ENCODE results near the gene PDCD10. TPM values are rescaled to one million over a fixed set of nuclear protein-coding genes. Genes with fewer than 3 reads are reported as not detected.

Gene PDCD10
- total RNA-seq, 2 experiments from 2014 or later, result 68.3 to 71.9 TPM

DNA sequence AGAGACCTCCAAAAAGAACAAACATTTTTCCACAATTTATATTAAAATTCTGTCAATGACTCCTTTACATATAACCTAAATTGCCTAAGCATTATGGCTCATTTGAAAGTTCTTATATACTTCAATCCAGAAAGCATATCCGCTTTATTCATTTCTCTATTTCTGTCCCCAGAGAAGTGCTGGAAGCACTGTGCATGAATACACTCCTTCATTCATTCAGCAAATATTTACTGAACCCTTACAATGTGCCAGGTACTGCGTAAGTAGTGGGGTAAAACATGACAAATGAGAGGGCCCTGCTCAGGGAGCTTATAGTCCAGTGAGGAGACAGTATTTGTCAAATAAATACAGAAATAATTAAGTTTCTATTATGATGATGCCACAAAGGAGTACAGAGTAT lies 3.3 kb downstream of the PDCD10 start:
- Mint-ChIP-seq H3K27ac (no peak overlapping the region), H3K36me3 (ENCODE audit: low read depth) (peaks cover 16% of the 10 kb centered on the region), H3K4me1 (peaks cover 40% of the 10 kb centered on the region), H3K27me3 (no peaks in the 10 kb centered on the region), H3K9me3 (no peaks in the 10 kb centered on the region), H3K4me3 (no peak overlapping the region)
- no peak for DNase-seq
- CTCF ChIA-PET, result no interaction called here
- POLR2A ChIA-PET, result no interaction called here

DNA sequence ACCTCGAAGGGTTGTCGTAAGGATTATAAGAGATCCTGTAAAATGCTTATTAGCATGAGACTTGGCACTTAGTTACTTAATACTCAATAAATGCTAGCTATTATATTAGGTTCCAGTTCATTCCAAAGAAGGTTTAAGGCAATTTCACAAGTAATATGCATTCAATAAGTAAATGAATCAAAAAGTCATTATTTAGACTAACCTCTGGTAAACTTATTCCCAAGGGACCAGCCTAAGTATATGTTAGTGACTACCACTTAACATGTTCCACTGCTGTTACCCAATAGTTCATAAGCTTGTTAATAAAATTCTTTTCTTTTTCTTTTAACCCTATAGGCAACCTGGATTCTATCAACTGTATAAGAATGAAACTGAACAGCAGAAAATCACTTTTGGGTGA lies 5.1 kb downstream of the PDCD10 start:
- Mint-ChIP-seq H3K36me3 (ENCODE audit: low read depth) (peaks cover 21% of the 10 kb centered on the region), H3K4me1 (peaks cover 42% of the 10 kb centered on the region), H3K27me3 (no peaks in the 10 kb centered on the region), H3K4me3 (no peak overlapping the region), H3K9me3 (no peaks in the 10 kb centered on the region), H3K27ac (no peak overlapping the region)
- ChIA-PET CTCF (interaction anchor here (0.7 kb wide), 1 partner anchor 11 kb away, joined by 3 read pairs; no protein-coding TSS in a partner anchor), POLR2A (no interaction called here)
- no peak for DNase-seq

DNA sequence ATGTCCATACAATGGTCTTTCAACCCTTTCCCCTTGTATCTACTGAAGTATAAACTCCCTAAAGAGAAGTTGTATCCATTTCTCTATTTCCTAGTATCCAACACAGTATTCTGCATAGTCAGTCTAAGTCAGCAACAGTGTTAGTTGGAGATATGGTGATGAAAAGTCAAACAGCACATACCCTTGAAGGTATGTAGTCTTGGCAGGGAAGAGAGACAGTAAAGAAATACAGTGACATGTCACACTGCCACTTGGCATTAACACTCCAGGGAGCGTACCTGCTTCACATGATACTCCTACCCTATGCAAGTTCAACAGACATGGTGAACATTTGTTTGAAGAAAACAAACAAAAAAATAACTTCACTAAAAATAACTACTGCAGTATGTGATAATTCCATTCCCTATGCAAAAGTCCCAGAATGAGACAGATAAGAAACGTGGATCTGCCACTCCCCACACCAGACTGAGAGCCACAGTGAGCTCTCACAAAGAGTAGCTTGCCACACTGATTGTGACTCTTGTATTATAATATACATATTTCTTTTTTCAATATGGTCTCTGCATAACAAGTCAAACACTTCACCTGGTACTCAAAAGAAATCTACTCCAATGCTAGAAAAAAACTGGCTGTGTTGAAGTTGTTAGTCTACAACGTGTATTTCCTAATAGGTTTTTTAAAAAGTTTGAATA lies 5.9 kb downstream of the PDCD10 start:
- CTCF ChIA-PET, result no interaction called here
- H3K9me3 Mint-ChIP-seq, result no peaks in the 10 kb centered on the region
- no peak for DNase-seq

DNA sequence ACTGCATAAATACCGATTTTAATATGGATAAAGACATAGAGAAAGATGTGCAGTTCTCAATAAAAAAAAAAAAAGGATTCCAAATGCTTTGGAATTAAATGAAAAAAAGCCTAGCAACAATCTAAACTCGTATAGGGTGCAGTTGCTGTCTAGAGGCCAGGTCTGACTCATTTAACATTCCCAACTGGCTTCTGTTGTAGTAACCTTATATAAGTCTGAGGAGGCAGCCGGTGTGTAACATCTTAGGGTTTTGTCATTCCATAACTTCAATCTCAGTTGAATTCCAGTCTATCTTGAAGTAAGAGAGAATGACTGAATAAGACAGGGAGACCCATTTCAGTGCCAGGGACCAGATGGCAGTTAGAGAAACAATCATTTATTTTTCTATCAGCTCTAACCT lies 6.5 kb downstream of the PDCD10 start:
- Mint-ChIP-seq H3K27ac (no peak overlapping the region), H3K9me3 (no peaks in the 10 kb centered on the region), H3K36me3 (ENCODE audit: low read depth) (peaks cover 25% of the 10 kb centered on the region), H3K4me1 (peaks cover 37% of the 10 kb centered on the region), H3K4me3 (no peak overlapping the region), H3K27me3 (no peaks in the 10 kb centered on the region)
- POLR2A ChIA-PET, result no interaction called here
- CTCF ChIA-PET, result no interaction called here
- DNase-seq, result no peak

More for the DNA sequence above, 5.9 kb downstream of the PDCD10 start:
- Mint-ChIP-seq H3K27me3 (no peaks in the 10 kb centered on the region), H3K36me3 (ENCODE audit: low read depth) (peaks cover 23% of the 10 kb centered on the region), H3K27ac (no peak overlapping the region), H3K4me1 (peaks cover 42% of the 10 kb centered on the region), H3K4me3 (no peak overlapping the region)
- POLR2A ChIA-PET, result no interaction called here

DNA sequence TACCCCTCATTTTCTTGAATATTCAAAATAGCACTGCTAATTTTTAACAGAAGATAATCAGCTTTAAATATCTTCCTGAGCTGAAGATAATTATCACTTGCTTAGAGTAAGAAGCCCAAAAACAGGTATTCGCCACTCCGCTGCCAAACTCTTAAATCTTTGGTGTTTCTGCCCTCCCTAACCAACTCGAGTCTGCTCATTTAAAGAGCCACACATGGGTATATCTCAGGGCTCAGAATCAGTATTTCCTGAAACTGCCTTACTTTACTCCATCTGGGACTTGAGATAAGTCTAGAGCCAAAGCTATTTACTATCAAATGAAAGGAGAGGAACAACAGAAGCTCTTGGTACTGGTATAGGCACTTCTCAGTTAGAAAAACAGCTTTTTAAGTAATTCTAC lies 10.8 kb downstream of the PDCD10 start:
- DNase-seq, result no peak
- Mint-ChIP-seq H3K4me1 (peaks cover 26% of the 10 kb centered on the region), H3K36me3 (ENCODE audit: low read depth) (peaks cover 38% of the 10 kb centered on the region), H3K27me3 (no peaks in the 10 kb centered on the region), H3K9me3 (peaks cover 3% of the 10 kb centered on the region), H3K27ac (no peak overlapping the region), H3K4me3 (no peak overlapping the region)
- POLR2A ChIA-PET, result no interaction called here
- CTCF ChIA-PET, result interaction anchor here (1.2 kb wide), 1 partner anchor 39 kb away, joined by 5 read pairs; no protein-coding TSS in a partner anchor

DNA sequence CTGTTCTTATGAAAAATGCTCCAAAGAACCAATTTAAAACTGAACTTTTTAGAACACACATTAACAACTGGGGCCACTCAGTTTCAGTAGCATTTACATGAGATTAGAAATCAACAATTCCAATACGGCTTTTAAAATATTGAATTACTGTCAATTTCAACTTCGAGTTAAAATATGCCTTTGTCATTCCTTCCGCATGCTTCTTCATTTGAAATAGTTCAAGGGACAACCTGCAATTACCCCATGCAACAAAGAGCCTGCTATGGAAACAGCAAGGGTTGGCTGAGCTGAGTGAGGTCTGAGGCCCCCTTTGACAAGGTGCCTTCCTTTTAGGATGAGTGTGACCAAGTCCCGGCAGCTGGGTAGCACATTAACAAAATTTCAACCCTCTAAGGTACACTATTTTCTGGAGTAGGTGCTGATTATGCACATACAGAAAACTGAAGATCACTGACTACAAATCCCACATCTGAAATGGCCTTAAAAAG lies 11.6 kb downstream of the PDCD10 start:
- no peak for DNase-seq
- no peak overlapping the region for H3K4me3 Mint-ChIP-seq
- ChIA-PET CTCF (interaction anchor here (1.2 kb wide), 1 partner anchor 38 kb away, joined by 5 read pairs; no protein-coding TSS in a partner anchor), POLR2A (no interaction called here)
- H3K27me3 Mint-ChIP-seq, result no peaks in the 10 kb centered on the region
- peaks cover 3% of the 10 kb centered on the region for H3K9me3 Mint-ChIP-seq
- H3K4me1 Mint-ChIP-seq, result peaks cover 20% of the 10 kb centered on the region
- H3K36me3 Mint-ChIP-seq (ENCODE audit: low read depth), result peaks cover 46% of the 10 kb centered on the region
- H3K27ac Mint-ChIP-seq, result no peak overlapping the region

DNA sequence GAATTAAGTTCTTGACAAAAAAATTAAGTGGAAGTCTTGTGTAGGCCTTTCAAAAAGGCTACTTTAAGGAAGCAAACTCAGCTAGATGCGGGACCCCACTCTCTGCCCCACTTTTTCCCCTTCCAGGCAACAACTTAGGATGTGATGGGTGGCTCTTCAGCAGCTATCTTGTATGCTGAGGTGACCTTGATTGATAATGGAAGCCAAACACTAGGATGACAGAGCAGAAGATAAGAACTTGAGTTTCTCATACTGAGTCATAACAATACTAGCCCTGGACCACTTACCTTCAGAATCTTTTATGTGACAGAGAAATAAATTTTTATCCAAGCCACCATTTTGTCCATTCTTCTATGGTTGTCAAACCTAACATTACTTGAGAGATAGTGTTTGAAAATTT lies 16.1 kb downstream of the PDCD10 start:
- peaks cover 77% of the 10 kb centered on the region for H3K36me3 Mint-ChIP-seq (ENCODE audit: low read depth)
- peaks cover 3% of the 10 kb centered on the region for H3K9me3 Mint-ChIP-seq
- ChIA-PET POLR2A (interaction anchor here (1.1 kb wide), 1 partner anchor 27 kb away, joined by 3 read pairs; no protein-coding TSS in a partner anchor), CTCF (no interaction called here)
- H3K27me3 Mint-ChIP-seq, result no peaks in the 10 kb centered on the region
- H3K4me3 Mint-ChIP-seq, result no peak overlapping the region
- no peak for DNase-seq
- peaks cover 20% of the 10 kb centered on the region for H3K4me1 Mint-ChIP-seq
- H3K27ac Mint-ChIP-seq, result no peak overlapping the region

DNA sequence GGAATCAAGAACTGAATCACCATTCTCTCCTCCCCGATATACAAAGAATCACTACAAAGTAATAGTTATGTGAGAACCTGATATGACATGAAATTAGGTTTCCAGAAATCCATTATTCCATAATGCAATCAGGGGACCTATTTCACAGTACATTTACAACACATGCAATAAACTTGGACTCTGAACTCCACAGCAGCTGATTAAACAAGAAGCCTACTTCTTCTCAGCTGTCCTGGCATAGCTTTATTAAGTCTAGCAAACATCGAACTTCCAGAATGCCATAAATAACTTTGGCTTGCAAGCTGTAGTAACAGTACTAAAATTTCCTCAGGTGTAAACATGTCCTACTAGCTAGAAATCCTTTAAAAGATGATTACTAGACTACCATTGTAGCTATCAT lies 17.8 kb downstream of the PDCD10 start:
- H3K4me1 Mint-ChIP-seq, result peaks cover 32% of the 10 kb centered on the region

DNA sequence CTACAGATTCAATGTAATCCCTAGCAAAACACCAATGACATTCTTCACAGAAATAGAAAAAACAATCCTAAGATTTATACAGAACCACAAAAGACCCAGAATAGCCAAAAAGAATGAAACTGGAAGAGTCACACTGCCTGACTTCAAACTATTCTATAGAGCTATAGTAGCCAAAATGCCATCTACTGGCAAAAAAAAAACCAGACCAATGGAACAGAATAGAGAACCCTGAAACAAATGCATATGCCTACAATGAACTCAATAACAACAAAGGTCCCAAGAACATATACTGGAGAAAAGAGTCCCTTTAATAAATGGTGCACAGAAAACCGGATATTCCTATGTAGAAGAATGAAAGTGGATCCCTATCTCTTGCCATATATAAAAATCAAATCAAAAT lies 19.8 kb downstream of the PDCD10 start:
- no peak for DNase-seq
- Mint-ChIP-seq H3K9me3 (peaks cover 2% of the 10 kb centered on the region), H3K36me3 (ENCODE audit: low read depth) (peaks cover 89% of the 10 kb centered on the region), H3K27ac (no peak overlapping the region), H3K4me3 (no peak overlapping the region), H3K27me3 (no peaks in the 10 kb centered on the region), H3K4me1 (peaks cover 37% of the 10 kb centered on the region)
- CTCF ChIA-PET, result no interaction called here
- POLR2A ChIA-PET, result no interaction called here

More for the DNA sequence above, 17.8 kb downstream of the PDCD10 start:
- no peak for DNase-seq
- ChIA-PET CTCF (no interaction called here), POLR2A (no interaction called here)
- Mint-ChIP-seq H3K9me3 (peaks cover 4% of the 10 kb centered on the region), H3K27ac (no peak overlapping the region), H3K36me3 (ENCODE audit: low read depth) (peaks cover 83% of the 10 kb centered on the region), H3K4me3 (no peak overlapping the region), H3K27me3 (no peaks in the 10 kb centered on the region)

DNA sequence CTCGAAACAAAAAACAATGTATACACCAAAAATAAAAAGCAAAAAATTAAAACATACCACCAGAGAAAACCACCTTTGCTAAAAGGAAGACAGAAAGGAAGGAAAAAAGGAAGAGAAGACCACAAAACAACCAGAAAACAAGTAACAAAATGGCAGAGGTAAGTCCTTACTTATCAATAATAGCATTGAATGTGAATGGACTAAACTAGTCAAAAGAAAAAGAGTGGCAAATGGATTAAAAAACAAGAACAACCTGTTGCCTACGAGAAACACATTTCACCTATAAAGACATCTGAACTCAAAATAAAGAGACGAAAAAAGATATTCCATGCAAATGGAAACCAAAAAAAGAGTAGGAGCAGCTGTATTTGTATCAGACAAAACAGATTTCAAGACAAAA lies 22.2 kb downstream of the PDCD10 start:
- peaks cover 2% of the 10 kb centered on the region for H3K9me3 Mint-ChIP-seq
- H3K4me1 Mint-ChIP-seq, result peaks cover 34% of the 10 kb centered on the region
- ChIA-PET CTCF (interaction anchor here (1.0 kb wide), 1 partner anchor 23 kb away, joined by 3 read pairs; the partner anchor contains the start of gene SERPINI1), POLR2A (no interaction called here)
- H3K27ac Mint-ChIP-seq, result no peak overlapping the region
- no peak for DNase-seq
- no peaks in the 10 kb centered on the region for H3K27me3 Mint-ChIP-seq
- H3K4me3 Mint-ChIP-seq, result no peak overlapping the region
- H3K36me3 Mint-ChIP-seq (ENCODE audit: low read depth), result peaks cover 84% of the 10 kb centered on the region

DNA sequence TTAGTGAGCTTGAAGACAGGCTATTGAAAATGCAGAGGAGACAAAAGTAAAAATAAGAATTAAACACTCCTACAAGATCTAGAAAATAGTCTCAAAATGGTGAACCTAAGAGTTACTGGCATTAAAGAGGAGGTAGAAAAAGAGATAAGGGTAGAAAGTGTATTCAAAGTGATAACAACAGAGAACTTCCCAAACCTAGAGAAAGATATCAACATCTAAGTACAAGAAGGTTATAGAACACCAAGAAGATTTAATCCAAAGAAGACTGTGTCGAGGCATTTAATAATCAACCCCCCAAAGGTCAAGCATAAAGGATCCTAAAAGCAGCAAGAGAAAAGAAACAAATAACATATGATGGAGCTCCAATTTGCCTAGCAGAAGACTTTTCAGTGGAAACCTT lies 23.3 kb downstream of the PDCD10 start:
- H3K27ac Mint-ChIP-seq, result no peak overlapping the region
- no peak overlapping the region for H3K4me3 Mint-ChIP-seq
- H3K9me3 Mint-ChIP-seq, result peaks cover 2% of the 10 kb centered on the region
- DNase-seq, result no peak
- H3K4me1 Mint-ChIP-seq, result peaks cover 34% of the 10 kb centered on the region
- CTCF ChIA-PET, result interaction anchor here (1.0 kb wide), 1 partner anchor 24 kb away, joined by 3 read pairs; the partner anchor contains the start of gene SERPINI1
- H3K27me3 Mint-ChIP-seq, result no peaks in the 10 kb centered on the region
- peaks cover 84% of the 10 kb centered on the region for H3K36me3 Mint-ChIP-seq (ENCODE audit: low read depth)
- POLR2A ChIA-PET, result no interaction called here

DNA sequence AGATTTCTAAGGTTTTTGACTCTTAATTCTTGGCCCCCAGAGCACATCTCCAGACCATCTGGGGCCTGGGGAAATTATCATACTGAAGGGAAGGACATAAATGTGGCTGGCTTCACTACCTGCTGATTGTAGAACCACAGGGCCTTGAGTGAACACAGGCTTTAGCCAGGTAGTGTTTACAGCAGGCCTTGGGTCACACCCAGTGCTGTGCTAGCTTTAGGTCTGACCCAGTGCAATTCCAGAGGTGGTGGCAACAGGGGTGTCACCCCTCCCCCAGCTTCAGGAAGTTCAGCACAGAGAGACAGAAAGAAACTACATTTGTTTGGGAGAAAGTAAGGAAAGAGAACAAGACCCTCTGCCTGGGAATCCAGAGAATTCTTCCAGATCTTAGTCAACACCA lies 24.1 kb downstream of the PDCD10 start:
- Mint-ChIP-seq H3K9me3 (peaks cover 2% of the 10 kb centered on the region), H3K4me3 (no peak overlapping the region), H3K27me3 (no peaks in the 10 kb centered on the region), H3K4me1 (peaks cover 40% of the 10 kb centered on the region), H3K36me3 (ENCODE audit: low read depth) (peaks cover 81% of the 10 kb centered on the region), H3K27ac (no peak overlapping the region)
- POLR2A ChIA-PET, result no interaction called here
- CTCF ChIA-PET, result no interaction called here
- DNase-seq, result no peak

DNA sequence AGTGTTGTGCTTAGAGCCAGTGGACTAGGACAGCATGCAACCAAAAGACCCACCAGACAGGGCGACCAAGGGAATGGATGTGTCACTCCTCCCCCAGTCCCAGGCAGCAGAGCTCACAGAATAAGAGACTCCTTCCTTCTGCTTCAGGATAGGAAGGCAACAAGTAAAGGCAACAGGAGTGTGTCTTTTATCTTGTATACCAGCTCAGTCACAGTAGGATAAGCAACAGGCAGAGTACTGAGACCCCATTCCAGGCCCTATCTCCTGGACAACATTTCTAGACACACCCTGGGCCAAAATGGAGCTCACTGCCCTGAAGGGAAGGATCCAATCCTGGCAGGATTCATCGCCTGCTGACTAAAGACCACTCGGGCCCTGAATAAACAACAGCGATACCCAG lies 25.0 kb downstream of the PDCD10 start:
- H3K36me3 Mint-ChIP-seq (ENCODE audit: low read depth), result peaks cover 75% of the 10 kb centered on the region
- no peak overlapping the region for H3K4me3 Mint-ChIP-seq
- H3K27ac Mint-ChIP-seq, result no peak overlapping the region
- DNase-seq, result no peak
- no peaks in the 10 kb centered on the region for H3K27me3 Mint-ChIP-seq
- CTCF ChIA-PET, result no interaction called here
- H3K9me3 Mint-ChIP-seq, result peaks cover 2% of the 10 kb centered on the region
- H3K4me1 Mint-ChIP-seq, result peaks cover 38% of the 10 kb centered on the region
- POLR2A ChIA-PET, result no interaction called here

DNA sequence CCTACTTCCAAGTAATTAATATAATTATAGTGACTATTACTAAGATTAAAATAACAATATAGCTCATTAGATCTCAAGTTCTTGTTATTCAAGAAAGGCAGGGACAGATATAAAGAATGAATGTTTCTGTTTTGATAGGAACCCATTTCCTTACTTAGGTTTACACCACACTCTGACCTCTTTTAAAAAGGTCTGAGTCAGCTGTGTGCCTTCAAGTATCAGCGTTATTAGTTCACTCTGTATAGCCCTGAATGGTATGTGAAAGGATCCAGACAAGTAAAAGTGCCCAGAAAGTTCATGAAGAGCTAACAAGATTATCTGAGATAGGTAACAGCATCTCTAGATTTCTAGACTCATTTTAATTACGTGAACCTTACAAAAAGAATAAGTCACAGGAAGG lies 28.9 kb downstream of the PDCD10 start:
- peaks cover 13% of the 10 kb centered on the region for H3K4me1 Mint-ChIP-seq
- H3K4me3 Mint-ChIP-seq, result no peak overlapping the region
- no peak for DNase-seq
- H3K27me3 Mint-ChIP-seq, result no peaks in the 10 kb centered on the region
- ChIA-PET POLR2A (no interaction called here), CTCF (no interaction called here)
- H3K27ac Mint-ChIP-seq, result no peak overlapping the region
- peaks cover 53% of the 10 kb centered on the region for H3K36me3 Mint-ChIP-seq (ENCODE audit: low read depth)
- no peaks in the 10 kb centered on the region for H3K9me3 Mint-ChIP-seq

All from activated CD4-positive, alpha-beta memory T cell treated with anti-CD3 and anti-CD28 coated beads, Interleukin-2, amount 10 ng/mL, durations not matched to agents 7 days and 5 days (primary cell).